SK-N-SH treated with all-trans-retinoic acid at 6 μM for 48 hours (cell line): ENCODE results near the gene LYZL6.

Source experiments
- CREB5 ChIP-seq: fragments of 250-450 bp; sonication (Bioruptor Pico); IDR thresholded peaks from 2 replicates; pipeline ENCODE4 v1.5.1; 2020; ENCODE audit warnings: low read depth, mild to moderate bottlenecking, moderate library complexity
- CSDC2 ChIP-seq: fragments of 250-450 bp; sonication (Bioruptor Pico); IDR thresholded peaks from 2 replicates; pipeline ENCODE4 v1.5.0; 2020; ENCODE audit warnings: mild to moderate bottlenecking, moderate library complexity
- CSRNP3 ChIP-seq: fragments of 250-450 bp; sonication (Bioruptor Pico); IDR thresholded peaks from 2 replicates; pipeline ENCODE4 v1.5.1; 2021; ENCODE audit warnings: mild to moderate bottlenecking, moderate library complexity
- ESRRG ChIP-seq: fragments of 250-450 bp; sonication (Bioruptor Pico); IDR thresholded peaks from 2 replicates; pipeline ENCODE4 v1.6.1; 2021; ENCODE audit warnings: mild to moderate bottlenecking
- GLIS3 ChIP-seq: fragments of 250-450 bp; sonication (Bioruptor Pico); IDR thresholded peaks from 2 replicates; pipeline ENCODE4 v1.5.0; 2020; ENCODE audit warnings: mild to moderate bottlenecking, moderate library complexity
- OSR1 ChIP-seq: fragments of 250-450 bp; sonication (Bioruptor Pico); IDR thresholded peaks from 2 replicates; pipeline ENCODE4 v1.8.0; 2022; ENCODE audit warnings: moderate library complexity, mild to moderate bottlenecking, inconsistent platforms
- PATZ1 ChIP-seq: fragments of 250-450 bp; sonication (Bioruptor Pico); IDR thresholded peaks from 2 replicates; pipeline ENCODE4 v1.8.0; 2020; ENCODE audit warnings: mild to moderate bottlenecking, moderate library complexity, borderline replicate concordance
- RARB ChIP-seq: fragments of 250-450 bp; sonication (Bioruptor Pico); IDR thresholded peaks from 2 replicates; pipeline ENCODE4 v1.8.0; 2021; ENCODE audit warnings: mild to moderate bottlenecking, moderate library complexity
- TSHZ2 ChIP-seq: fragments of 250-450 bp; sonication (Bioruptor Pico); IDR thresholded peaks from 2 replicates; pipeline ENCODE4 v1.5.0; 2020; ENCODE audit warnings: mild to moderate bottlenecking, moderate library complexity
- ZC3H10 ChIP-seq: fragments of 250-450 bp; sonication (Bioruptor Pico); IDR thresholded peaks from 2 replicates; pipeline ENCODE4 v1.5.1; 2021; ENCODE audit warnings: mild to moderate bottlenecking, moderate library complexity
- ZFP30 ChIP-seq: fragments of 450-650 bp; formaldehyde crosslinking; IDR thresholded peaks from 2 replicates; pipeline ENCODE4 v1.5.0; 2022; ENCODE audit warnings: mild to moderate bottlenecking, moderate library complexity
- ZNF70 ChIP-seq: fragments of 450-650 bp; formaldehyde crosslinking; IDR thresholded peaks from 2 replicates; pipeline ENCODE4 v1.5.0; 2020; ENCODE audit warnings: mild to moderate bottlenecking, moderate library complexity
- ZNF8 ChIP-seq: fragments of 450-650 bp; formaldehyde crosslinking; IDR thresholded peaks from 2 replicates; pipeline ENCODE4 v1.5.0; 2020; ENCODE audit warnings: mild to moderate bottlenecking, moderate library complexity

- no peak for TF ChIP-seq ZC3H10 (CRISPR knock-in tag)
- no peak for TF ChIP-seq PATZ1 (CRISPR knock-in tag)
- no peak for TF ChIP-seq ZFP30 (CRISPR knock-in tag)
- no peak for TF ChIP-seq CREB5
- no peak for TF ChIP-seq TSHZ2 (CRISPR knock-in tag)
- TF ChIP-seq GLIS3 (CRISPR knock-in tag), result no peak
- TF ChIP-seq CSDC2 (CRISPR knock-in tag), result no peak
- TF ChIP-seq ZNF8 (CRISPR knock-in tag), result no peak
- TF ChIP-seq ESRRG (CRISPR knock-in tag), result no peak
- TF ChIP-seq OSR1, result no peak
- TF ChIP-seq RARB (CRISPR knock-in tag), result no peak
- TF ChIP-seq CSRNP3 (CRISPR knock-in tag), result no peak
- no peak for TF ChIP-seq ZNF70 (CRISPR knock-in tag)
Observed at GRCh38 chr17:35932586-35932985, 10.9 kb downstream of the LYZL6 start.
